ENCODE data around the gene FHL1.

Gene FHL1

DNA sequence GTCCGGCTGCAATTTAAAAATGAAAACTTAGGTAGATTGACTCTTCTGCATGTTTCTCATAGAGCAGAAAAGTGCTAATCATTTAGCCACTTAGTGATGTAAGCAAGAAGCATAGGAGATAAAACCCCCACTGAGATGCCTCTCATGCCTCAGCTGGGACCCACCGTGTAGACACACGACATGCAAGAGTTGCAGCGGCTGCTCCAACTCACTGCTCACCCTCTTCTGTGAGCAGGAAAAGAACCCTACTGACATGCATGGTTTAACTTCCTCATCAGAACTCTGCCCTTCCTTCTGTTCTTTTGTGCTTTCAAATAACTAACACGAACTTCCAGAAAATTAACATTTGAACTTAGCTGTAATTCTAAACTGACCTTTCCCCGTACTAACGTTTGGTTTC is 62.9 kb downstream of the FHL1 start:
- no peaks in the 10 kb centered on the region for H3K27me3 ChIP-seq (ENCODE audit: low read depth, low read length)
- no peaks in the 10 kb centered on the region for H3K9me3 ChIP-seq (ENCODE audit: control insufficient read depth in 1 of 2, low read length in 2 of 2)
- peaks cover 0 to 46% of the 10 kb centered on the region in 2 donors for H3K4me1 ChIP-seq (ENCODE audit: control insufficient read depth in 1 of 2, insufficient read depth in 2 of 2, low read length in 2 of 2)
- peaks cover 18 to 21% of the 10 kb centered on the region in 2 donors for H3K36me3 ChIP-seq (ENCODE audit: control insufficient read depth in 1 of 2, insufficient read depth in 2 of 2, low read length in 2 of 2)
- no peak overlapping the region for H3K27ac ChIP-seq (ENCODE audit: low read length)
- H3K4me3 ChIP-seq (ENCODE audit: low read depth in 1 of 2, low read length in 2 of 2): no peak overlapping the region

GRCh38 chrX:136210806-136211205 is 63.5 kb downstream of the FHL1 start:
- no peaks in the 10 kb centered on the region for H3K9me3 ChIP-seq (ENCODE audit: control insufficient read depth in 1 of 2, low read length in 2 of 2)
- no peak overlapping the region for H3K4me3 ChIP-seq (ENCODE audit: low read depth in 1 of 2, low read length in 2 of 2)
- no peak overlapping the region for H3K27ac ChIP-seq (ENCODE audit: low read length)
- H3K27me3 ChIP-seq (ENCODE audit: low read depth, low read length): no peaks in the 10 kb centered on the region
- H3K4me1 ChIP-seq (ENCODE audit: control insufficient read depth in 1 of 2, insufficient read depth in 2 of 2, low read length in 2 of 2): peaks cover 0 to 42% of the 10 kb centered on the region in 2 donors
- H3K36me3 ChIP-seq (ENCODE audit: control insufficient read depth in 1 of 2, insufficient read depth in 2 of 2, low read length in 2 of 2): peaks cover 18 to 21% of the 10 kb centered on the region in 2 donors

- H3K27ac ChIP-seq (ENCODE audit: low read length): no peak overlapping the region
- peaks cover 0 to 31% of the 10 kb centered on the region in 2 donors for H3K4me1 ChIP-seq (ENCODE audit: control insufficient read depth in 1 of 2, insufficient read depth in 2 of 2, low read length in 2 of 2)
- no peaks in the 10 kb centered on the region for H3K9me3 ChIP-seq (ENCODE audit: control insufficient read depth in 1 of 2, low read length in 2 of 2)
- no peaks in the 10 kb centered on the region for H3K27me3 ChIP-seq (ENCODE audit: low read depth, low read length)
- H3K4me3 ChIP-seq (ENCODE audit: low read depth in 1 of 2, low read length in 2 of 2): no peak overlapping the region
- peaks cover 13 to 14% of the 10 kb centered on the region in 2 donors for H3K36me3 ChIP-seq (ENCODE audit: control insufficient read depth in 1 of 2, insufficient read depth in 2 of 2, low read length in 2 of 2)
These were observed 64.6 kb downstream of the FHL1 start for GRCh38 chrX:136211766-136212556.

GRCh38 chrX:136212557-136213111 is 65.3 kb downstream of the FHL1 start:
- no peaks in the 10 kb centered on the region for H3K9me3 ChIP-seq (ENCODE audit: control insufficient read depth in 1 of 2, low read length in 2 of 2)
- H3K4me1 ChIP-seq (ENCODE audit: control insufficient read depth in 1 of 2, insufficient read depth in 2 of 2, low read length in 2 of 2): peaks cover 0 to 24% of the 10 kb centered on the region in 2 donors
- no peak overlapping the region for H3K4me3 ChIP-seq (ENCODE audit: low read depth in 1 of 2, low read length in 2 of 2)
- H3K27me3 ChIP-seq (ENCODE audit: low read depth, low read length): no peaks in the 10 kb centered on the region
- peaks cover 8 to 13% of the 10 kb centered on the region in 2 donors for H3K36me3 ChIP-seq (ENCODE audit: control insufficient read depth in 1 of 2, insufficient read depth in 2 of 2, low read length in 2 of 2)
- H3K27ac ChIP-seq (ENCODE audit: low read length): no peak overlapping the region

GRCh38 chrX:136214551-136214950 is 67.2 kb downstream of the FHL1 start:
- peaks cover 0 to 10% of the 10 kb centered on the region in 2 donors for H3K4me1 ChIP-seq (ENCODE audit: control insufficient read depth in 1 of 2, insufficient read depth in 2 of 2, low read length in 2 of 2)
- H3K4me3 ChIP-seq (ENCODE audit: low read depth in 1 of 2, low read length in 2 of 2): no peak overlapping the region
- no peaks in the 10 kb centered on the region for H3K9me3 ChIP-seq (ENCODE audit: control insufficient read depth in 1 of 2, low read length in 2 of 2)
- no peak overlapping the region for H3K27ac ChIP-seq (ENCODE audit: low read length)
- no peaks in the 10 kb centered on the region for H3K27me3 ChIP-seq (ENCODE audit: low read depth, low read length)
- H3K36me3 ChIP-seq (ENCODE audit: control insufficient read depth in 1 of 2, insufficient read depth in 2 of 2, low read length in 2 of 2): peaks cover 3 to 15% of the 10 kb centered on the region in 2 donors

GRCh38 chrX:136215559-136215958 is 68.2 kb downstream of the FHL1 start:
- Histone ChIP-seq H3K9me3 (ENCODE audit: control insufficient read depth in 1 of 2, low read length in 2 of 2) (no peaks in the 10 kb centered on the region), H3K27me3 (ENCODE audit: low read depth, low read length) (no peaks in the 10 kb centered on the region), H3K27ac (ENCODE audit: low read length) (no peak overlapping the region), H3K36me3 (ENCODE audit: control insufficient read depth in 1 of 2, insufficient read depth in 2 of 2, low read length in 2 of 2) (peaks cover 7 to 17% of the 10 kb centered on the region in 2 donors), H3K4me1 (ENCODE audit: control insufficient read depth in 1 of 2, insufficient read depth in 2 of 2, low read length in 2 of 2) (peaks cover 0 to 6% of the 10 kb centered on the region in 2 donors), H3K4me3 (ENCODE audit: low read depth in 1 of 2, low read length in 2 of 2) (no peak overlapping the region)

GRCh38 chrX:136219893-136220292 is 72.6 kb downstream of the FHL1 start:
- Histone ChIP-seq H3K36me3 (ENCODE audit: control insufficient read depth in 1 of 2, insufficient read depth in 2 of 2, low read length in 2 of 2) (peaks cover 18 to 40% of the 10 kb centered on the region in 2 donors), H3K4me3 (ENCODE audit: low read depth in 1 of 2, low read length in 2 of 2) (no peak overlapping the region), H3K4me1 (ENCODE audit: control insufficient read depth in 1 of 2, insufficient read depth in 2 of 2, low read length in 2 of 2) (no peaks in the 10 kb centered on the region), H3K27me3 (ENCODE audit: low read depth, low read length) (no peaks in the 10 kb centered on the region), H3K27ac (ENCODE audit: low read length) (no peak overlapping the region), H3K9me3 (ENCODE audit: control insufficient read depth in 1 of 2, low read length in 2 of 2) (no peaks in the 10 kb centered on the region)

DNA sequence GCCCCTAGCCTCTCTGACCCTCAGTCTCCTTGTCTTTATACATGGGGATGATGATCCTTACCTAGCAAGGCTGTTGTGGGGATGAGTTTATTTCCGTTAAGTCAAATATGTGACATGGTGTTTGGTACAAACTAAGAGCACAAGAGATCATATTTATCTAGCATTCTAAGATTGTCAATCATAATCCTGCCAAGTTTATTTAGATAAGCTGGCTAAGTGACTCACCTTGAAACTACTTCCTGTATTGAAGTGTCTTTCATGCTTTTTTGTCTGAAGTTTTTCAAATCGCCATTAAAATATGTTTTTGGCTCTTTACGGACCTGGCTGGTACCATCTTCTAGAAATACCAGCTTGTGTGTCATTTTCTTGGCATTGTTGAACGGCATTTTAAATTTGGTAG is 73.2 kb downstream of the FHL1 start:
- Histone ChIP-seq H3K27me3 (ENCODE audit: low read depth, low read length) (no peaks in the 10 kb centered on the region), H3K27ac (ENCODE audit: low read length) (no peak overlapping the region), H3K36me3 (ENCODE audit: control insufficient read depth in 1 of 2, insufficient read depth in 2 of 2, low read length in 2 of 2) (peaks cover 22 to 47% of the 10 kb centered on the region in 2 donors)

DNA sequence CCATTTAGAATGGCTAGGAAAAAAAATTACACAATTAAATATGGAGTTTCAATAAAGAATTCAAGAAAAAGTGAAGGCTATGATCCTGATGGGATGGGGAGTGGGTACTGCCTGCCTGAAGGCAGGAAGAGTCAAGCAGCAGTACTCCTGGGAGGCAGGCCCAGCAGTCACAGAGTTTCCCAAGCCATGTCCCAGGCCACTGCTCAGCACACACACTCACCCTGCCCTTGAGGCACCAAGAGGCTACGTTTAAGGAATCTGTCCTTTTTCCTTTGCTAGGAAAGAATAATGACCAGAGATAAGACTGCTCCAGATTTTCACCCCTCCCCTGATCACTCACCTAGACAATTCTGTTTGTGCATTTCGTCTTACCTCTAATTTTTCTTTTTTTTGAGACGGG is 73.6 kb downstream of the FHL1 start:
- peaks cover 24 to 50% of the 10 kb centered on the region in 2 donors for H3K36me3 ChIP-seq (ENCODE audit: control insufficient read depth in 1 of 2, insufficient read depth in 2 of 2, low read length in 2 of 2)
- no peaks in the 10 kb centered on the region for H3K9me3 ChIP-seq (ENCODE audit: control insufficient read depth in 1 of 2, low read length in 2 of 2)

More for the DNA sequence above, 73.2 kb downstream of the FHL1 start:
- H3K9me3 ChIP-seq (ENCODE audit: control insufficient read depth in 1 of 2, low read length in 2 of 2): no peaks in the 10 kb centered on the region
- H3K4me1 ChIP-seq (ENCODE audit: control insufficient read depth in 1 of 2, insufficient read depth in 2 of 2, low read length in 2 of 2): no peaks in the 10 kb centered on the region
- H3K4me3 ChIP-seq (ENCODE audit: low read depth in 1 of 2, low read length in 2 of 2): no peak overlapping the region

GRCh38 chrX:136221851-136222513 is 74.6 kb downstream of the FHL1 start:
- Histone ChIP-seq H3K4me3 (ENCODE audit: low read depth in 1 of 2, low read length in 2 of 2) (no peak overlapping the region), H3K9me3 (ENCODE audit: control insufficient read depth in 1 of 2, low read length in 2 of 2) (no peaks in the 10 kb centered on the region), H3K36me3 (ENCODE audit: control insufficient read depth in 1 of 2, insufficient read depth in 2 of 2, low read length in 2 of 2) (peaks cover 31 to 57% of the 10 kb centered on the region in 2 donors), H3K27me3 (ENCODE audit: low read depth, low read length) (no peaks in the 10 kb centered on the region), H3K27ac (ENCODE audit: low read length) (no peak overlapping the region), H3K4me1 (ENCODE audit: control insufficient read depth in 1 of 2, insufficient read depth in 2 of 2, low read length in 2 of 2) (no peaks in the 10 kb centered on the region)

More for the DNA sequence above, 73.6 kb downstream of the FHL1 start:
- H3K4me1 ChIP-seq (ENCODE audit: control insufficient read depth in 1 of 2, insufficient read depth in 2 of 2, low read length in 2 of 2): no peaks in the 10 kb centered on the region
- no peak overlapping the region for H3K4me3 ChIP-seq (ENCODE audit: low read depth in 1 of 2, low read length in 2 of 2)
- H3K27me3 ChIP-seq (ENCODE audit: low read depth, low read length): no peaks in the 10 kb centered on the region
- no peak overlapping the region for H3K27ac ChIP-seq (ENCODE audit: low read length)

DNA sequence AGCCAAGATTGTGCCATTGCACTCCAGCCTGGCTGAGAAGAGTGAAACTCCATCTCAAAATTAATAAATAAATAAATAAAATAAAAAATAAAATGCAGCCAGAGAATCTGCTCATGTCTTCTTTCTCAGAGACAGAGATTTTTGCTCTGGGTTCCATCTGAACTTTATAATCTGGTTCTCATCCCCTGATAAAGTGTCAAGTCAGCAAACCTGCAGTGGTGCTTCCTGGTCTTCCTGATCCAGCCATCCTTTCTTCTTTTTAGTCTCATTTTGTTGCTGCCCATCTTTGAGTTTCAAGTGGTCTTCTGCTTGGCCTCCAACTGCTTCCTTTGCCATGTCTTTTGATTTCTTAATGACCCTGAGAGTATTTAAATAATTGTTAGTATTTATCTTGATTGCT is 79.7 kb downstream of the FHL1 start:
- Histone ChIP-seq H3K27me3 (ENCODE audit: low read depth, low read length) (no peaks in the 10 kb centered on the region), H3K36me3 (ENCODE audit: control insufficient read depth in 1 of 2, insufficient read depth in 2 of 2, low read length in 2 of 2) (peaks cover 18 to 49% of the 10 kb centered on the region in 2 donors), H3K4me1 (ENCODE audit: control insufficient read depth in 1 of 2, insufficient read depth in 2 of 2, low read length in 2 of 2) (no peaks in the 10 kb centered on the region), H3K4me3 (ENCODE audit: low read depth in 1 of 2, low read length in 2 of 2) (no peak overlapping the region), H3K27ac (ENCODE audit: low read length) (no peak overlapping the region), H3K9me3 (ENCODE audit: control insufficient read depth in 1 of 2, low read length in 2 of 2) (no peaks in the 10 kb centered on the region)

Data from muscle layer of duodenum (tissue), 2 donors.